Mesenchymal stem cell (in vitro differentiated cells and primary cell): ENCODE results near the gene NTSR1.

Source experiments
- DNase-seq: peaks from one replicate; pipeline ENCODE4 v3.0.0-alpha.2; 2013
- H2AFZ ChIP-seq: one replicate; pipeline ENCODE4 v1.6.1; 2013; ENCODE audit warnings: low read depth, mild to moderate bottlenecking, control low read depth, inconsistent platforms, low read length, moderate library complexity
- H2AK5ac ChIP-seq: 2 replicates; pipeline ENCODE4 v1.6.1; 2013; ENCODE audit warnings: low read length, moderate library complexity, mild to moderate bottlenecking, inconsistent platforms; ENCODE audit not compliant: severe bottlenecking
- H2BK120ac ChIP-seq: one replicate; pipeline ENCODE4 v1.6.1; 2013; ENCODE audit warnings: low read depth, mild to moderate bottlenecking, inconsistent platforms, low read length, moderate library complexity
- H2BK12ac ChIP-seq, 2 experiments: one replicate each; pipeline ENCODE4 v1.6.1; 2013; ENCODE audit warnings: inconsistent platforms in 2 of 2, low read length in 2 of 2, mild to moderate bottlenecking in 2 of 2, moderate library complexity in 2 of 2, control low read depth in 1 of 2
- H2BK15ac ChIP-seq: one replicate; pipeline ENCODE4 v1.6.1; 2013; ENCODE audit warnings: mild to moderate bottlenecking, low read depth, inconsistent platforms; ENCODE audit not compliant: poor library complexity, severe bottlenecking
- H2BK5ac ChIP-seq: 2 replicates; pipeline ENCODE4 v1.6.1; 2013; ENCODE audit warnings: low read depth, mild to moderate bottlenecking, low read length, control low read depth, inconsistent platforms; ENCODE audit not compliant: poor library complexity, severe bottlenecking
- H3K14ac ChIP-seq, 2 experiments: one replicate each; pipeline ENCODE4 v1.6.1; 2013; ENCODE audit warnings: inconsistent platforms in 2 of 2, low read length in 2 of 2, control low read depth in 1 of 2, mild to moderate bottlenecking in 1 of 2, moderate library complexity in 1 of 2
- H3K18ac ChIP-seq, 2 experiments: one replicate each; pipeline ENCODE4 v1.6.1; 2013; ENCODE audit warnings: inconsistent platforms in 2 of 2, low read length in 2 of 2, control low read depth in 1 of 2, low read depth in 1 of 2, mild to moderate bottlenecking in 1 of 2
- H3K23ac ChIP-seq, 2 experiments: one replicate each; pipeline ENCODE4 v1.6.1; 2013; ENCODE audit warnings: inconsistent platforms in 2 of 2, low read length in 2 of 2, mild to moderate bottlenecking in 2 of 2, moderate library complexity in 2 of 2, control low read depth in 1 of 2
- H3K27ac ChIP-seq: 2 replicates; pipeline ENCODE4 v1.5.1; 2013; ENCODE audit warnings: mild to moderate bottlenecking, moderate library complexity, low read length, control low read depth, inconsistent platforms; ENCODE audit not compliant: poor library complexity, severe bottlenecking
- H3K27me3 ChIP-seq, 2 experiments: 2 replicates each; pipeline versions ENCODE4 v1.6.1 to v1.7.0; 2013; ENCODE audit warnings: low read length in 2 of 2, mild to moderate bottlenecking in 2 of 2, moderate library complexity in 2 of 2, control low read depth in 1 of 2, inconsistent platforms in 1 of 2; ENCODE audit not compliant: control insufficient read depth in 1 of 2, insufficient read depth in 1 of 2
- H3K36me3 ChIP-seq, 2 experiments: 2 replicates each; pipeline versions ENCODE4 v1.6.1 to v1.7.0; 2013; ENCODE audit warnings: low read length in 2 of 2, control low read depth in 1 of 2, inconsistent platforms in 1 of 2, low read depth in 1 of 2, mild to moderate bottlenecking in 1 of 2; ENCODE audit not compliant: insufficient read depth in 2 of 2, control insufficient read depth in 1 of 2
- H3K4ac ChIP-seq, 2 experiments: one replicate each; pipeline ENCODE4 v1.6.1; 2013; ENCODE audit warnings: inconsistent platforms in 2 of 2, low read length in 2 of 2, mild to moderate bottlenecking in 2 of 2, moderate library complexity in 2 of 2, control low read depth in 1 of 2, low read depth in 1 of 2
- H3K4me1 ChIP-seq: 2 replicates; pipeline ENCODE4 v1.6.1; 2013; ENCODE audit warnings: low read depth, low read length, control low read depth; ENCODE audit not compliant: control insufficient read depth, insufficient read depth
- H3K4me2 ChIP-seq: 2 replicates; pipeline ENCODE4 v1.6.1; 2013; ENCODE audit warnings: low read length, mild to moderate bottlenecking, inconsistent platforms; ENCODE audit not compliant: poor library complexity, severe bottlenecking
- H3K4me3 ChIP-seq, 2 experiments: 2 replicates each; pipeline versions ENCODE4 v1.5.1 to v1.7.0; 2013; ENCODE audit warnings: low read length in 2 of 2, mild to moderate bottlenecking in 2 of 2, control low read depth in 1 of 2, low read depth in 1 of 2; ENCODE audit not compliant: insufficient read depth in 1 of 2
- H3K79me1 ChIP-seq: replicated peaks from 2 replicates; pipeline ENCODE4 v1.6.1; 2013; ENCODE audit warnings: mild to moderate bottlenecking, control low read depth, low read length, inconsistent platforms; ENCODE audit not compliant: poor library complexity, severe bottlenecking
- H3K9ac ChIP-seq: 2 replicates; pipeline ENCODE4 v1.7.0; 2013; ENCODE audit warnings: mild to moderate bottlenecking, low read length, moderate library complexity
- H3K9me3 ChIP-seq: 2 replicates; pipeline ENCODE4 v1.7.0; 2013; ENCODE audit warnings: mild to moderate bottlenecking, low read length; ENCODE audit not compliant: control insufficient read depth
- H4K8ac ChIP-seq: one replicate; pipeline ENCODE4 v1.6.1; 2013; ENCODE audit warnings: inconsistent platforms, mild to moderate bottlenecking, low read length, moderate library complexity
- H4K91ac ChIP-seq: one replicate; pipeline ENCODE4 v1.6.1; 2013; ENCODE audit warnings: mild to moderate bottlenecking, low read length, inconsistent platforms
- WGBS: methylation state at CpG from one replicate; pipeline ENCODE4 v1.1.7; 2013; ENCODE audit warnings: mixed read lengths; 5-methylcytosine and 5-hydroxymethylcytosine counted together

Gene NTSR1

DNA sequence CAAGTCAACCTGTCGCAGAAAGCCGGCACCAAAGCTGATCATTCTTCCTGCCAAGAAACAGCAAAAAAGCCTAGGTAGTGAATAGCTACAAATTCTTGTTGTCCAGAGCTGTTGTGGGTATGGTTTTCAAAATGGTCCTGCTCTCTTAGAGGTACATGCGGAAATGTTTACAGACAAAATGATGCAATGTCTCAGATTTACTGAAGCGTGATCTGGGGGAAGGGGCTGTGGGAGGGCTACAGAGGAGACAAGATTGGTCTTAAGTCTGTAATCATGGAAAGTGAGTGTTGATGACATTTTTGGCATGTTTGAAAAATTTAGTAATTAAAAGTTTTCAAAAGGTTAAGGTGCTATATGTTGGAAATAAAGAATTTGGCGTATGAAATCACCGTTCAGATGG, 6.2 kb downstream of the NTSR1 start:
- no peak overlapping the region for H3K4me3 ChIP-seq

DNA sequence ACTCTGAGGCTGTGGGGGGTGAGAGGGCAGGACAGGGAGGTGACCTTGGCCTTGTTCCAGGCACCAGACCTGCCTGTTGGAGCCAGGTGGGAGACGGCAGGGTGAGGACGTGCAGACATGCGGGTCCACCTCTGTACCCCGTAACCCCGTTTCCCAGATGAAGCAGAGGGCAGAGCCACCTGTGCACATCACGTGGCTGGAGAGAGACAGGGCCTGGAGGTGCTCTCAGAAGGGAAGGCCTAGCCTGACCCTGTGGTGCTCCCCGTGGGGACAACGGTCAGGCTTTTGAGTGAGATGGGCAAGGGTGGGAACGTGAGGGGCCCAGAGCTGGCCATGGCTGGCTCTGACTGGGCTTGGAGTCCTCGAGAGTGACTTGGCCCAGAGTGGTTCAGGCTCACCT, 6.6 kb downstream of the NTSR1 start:
- H3K4me2 ChIP-seq, result no peak overlapping the region
- H2BK5ac ChIP-seq, result no peak overlapping the region
- peaks cover 8% of the 10 kb centered on the region for H3K4me1 ChIP-seq
- no peak overlapping the region for H3K4me3 ChIP-seq
- WGBS, result 89% methylated on average over 10 of the region's 10 CpGs
- no peak overlapping the region for H3K4ac ChIP-seq
- no peaks in the 10 kb centered on the region for H3K36me3 ChIP-seq
- H2AFZ ChIP-seq, result no peak overlapping the region
- H3K79me1 ChIP-seq, result no peaks in the 10 kb centered on the region
- no peak overlapping the region for H4K8ac ChIP-seq
- no peak overlapping the region for H3K23ac ChIP-seq
- H3K9me3 ChIP-seq, result peaks cover 11% of the 10 kb centered on the region
- H3K14ac ChIP-seq, result no peak overlapping the region
- peaks cover 36 to 54% of the 10 kb centered on the region in 2 experiments for H3K27me3 ChIP-seq
- no peak overlapping the region for H3K18ac ChIP-seq
- H3K9ac ChIP-seq, result no peak overlapping the region
- H2BK12ac ChIP-seq, result no peak overlapping the region
- H2AK5ac ChIP-seq, result no peak overlapping the region
- no peak overlapping the region for H3K27ac ChIP-seq
- no peak for DNase-seq
- H4K91ac ChIP-seq, result no peak overlapping the region
- no peak overlapping the region for H2BK15ac ChIP-seq
- H2BK120ac ChIP-seq, result no peak overlapping the region

More for the DNA sequence above, 6.2 kb downstream of the NTSR1 start:
- Histone ChIP-seq H3K79me1 (no peaks in the 10 kb centered on the region), H3K18ac (no peak overlapping the region), H3K23ac (no peak overlapping the region), H3K9me3 (peaks cover 8% of the 10 kb centered on the region), H3K9ac (no peak overlapping the region), H2BK15ac (no peak overlapping the region), H3K27me3 (peaks cover 40 to 58% of the 10 kb centered on the region in 2 experiments), H2BK5ac (no peak overlapping the region), H3K4me2 (no peak overlapping the region), H4K91ac (no peak overlapping the region), H3K4me1 (peaks cover 8% of the 10 kb centered on the region), H4K8ac (no peak overlapping the region), H3K4ac (no peak overlapping the region), H2AK5ac (no peak overlapping the region), H2AFZ (no peak overlapping the region), H3K36me3 (peaks cover 0 to under 1% of the 10 kb centered on the region in 2 experiments), H2BK12ac (no peak overlapping the region), H3K14ac (no peak overlapping the region), H3K27ac (no peak overlapping the region), H2BK120ac (no peak overlapping the region)
- WGBS, result 94% methylated on average over 6 of the region's 6 CpGs
- no peak for DNase-seq

DNA sequence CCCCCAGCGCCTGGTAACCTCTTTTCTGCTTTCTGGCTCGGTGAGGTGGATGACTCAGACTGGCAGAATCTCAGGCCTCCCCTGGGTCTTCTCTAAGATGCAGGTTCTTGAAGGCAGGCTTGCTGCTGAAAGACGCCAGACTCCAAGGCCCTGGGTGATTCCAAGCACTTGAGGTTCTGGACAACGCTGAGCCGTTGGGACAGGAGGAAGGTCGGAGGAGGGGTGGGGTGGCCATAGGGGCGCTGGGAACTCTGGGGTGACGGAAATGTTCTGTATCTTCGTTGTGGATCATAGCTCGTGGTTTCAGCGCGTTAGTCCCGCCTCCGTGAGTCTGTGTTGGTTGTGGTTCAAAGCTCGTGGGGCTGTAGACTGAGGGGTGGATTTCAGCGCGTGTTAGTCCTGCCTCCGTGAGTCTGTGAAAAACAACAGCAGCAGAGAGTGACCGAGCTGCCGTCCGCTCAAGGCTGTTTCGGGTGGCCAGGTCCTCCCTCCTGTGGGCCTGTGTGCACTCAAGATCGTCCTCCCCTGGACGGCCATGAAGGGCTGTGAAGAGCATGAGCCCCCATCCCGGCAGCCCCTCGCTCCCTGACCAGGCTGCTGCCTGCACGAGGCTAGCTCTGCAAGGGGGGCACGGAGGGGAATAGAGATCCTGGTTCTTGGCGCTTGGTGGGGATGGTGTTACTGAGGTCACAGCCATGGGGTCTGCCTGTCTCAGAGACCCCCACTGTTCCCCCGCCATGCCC, 7.7 kb downstream of the NTSR1 start:
- Histone ChIP-seq H3K4me1 (peaks cover 6% of the 10 kb centered on the region), H2AK5ac (no peak overlapping the region), H3K18ac (no peak overlapping the region), H3K14ac (no peak overlapping the region), H3K27ac (no peak overlapping the region), H3K4ac (no peak overlapping the region), H2AFZ (no peak overlapping the region), H2BK12ac (no peak overlapping the region), H2BK5ac (no peak overlapping the region), H2BK15ac (no peak overlapping the region), H3K36me3 (no peaks in the 10 kb centered on the region), H3K4me2 (no peak overlapping the region), H2BK120ac (no peak overlapping the region), H3K23ac (no peak overlapping the region), H3K79me1 (no peaks in the 10 kb centered on the region), H3K9ac (no peak overlapping the region), H3K27me3 (peaks cover 25 to 43% of the 10 kb centered on the region in 2 experiments), H3K4me3 (no peak overlapping the region), H3K9me3 (peaks cover 20% of the 10 kb centered on the region), H4K8ac (no peak overlapping the region), H4K91ac (no peak overlapping the region)
- WGBS, result 81% methylated on average over 30 of the region's 30 CpGs
- DNase-seq, result no peak

DNA sequence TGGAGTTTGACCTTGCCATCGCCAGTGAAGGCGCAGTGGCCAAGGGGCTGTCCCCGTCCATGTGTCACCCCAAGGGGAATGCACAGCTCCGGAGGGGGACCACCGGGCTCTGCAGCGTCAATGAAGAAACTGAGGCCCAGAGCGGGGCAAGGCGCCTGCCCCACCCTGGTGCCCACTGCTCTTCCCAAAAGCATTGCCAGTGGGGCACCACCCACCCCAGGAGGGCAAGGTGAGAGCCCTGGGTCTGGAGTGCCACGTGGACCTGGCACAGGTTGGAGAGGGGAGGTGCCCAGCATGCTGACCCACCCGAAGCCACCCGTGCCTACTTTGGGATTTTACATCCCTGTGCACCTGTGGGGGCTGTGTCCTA, 8.3 kb downstream of the NTSR1 start:
- H3K18ac ChIP-seq, result no peak overlapping the region
- no peak overlapping the region for H3K4me2 ChIP-seq
- WGBS, result 95% methylated on average over 11 of the region's 11 CpGs
- no peak overlapping the region for H3K4me3 ChIP-seq
- H2AFZ ChIP-seq, result no peak overlapping the region
- no peak overlapping the region for H2BK120ac ChIP-seq
- H3K4me1 ChIP-seq, result peaks cover 6% of the 10 kb centered on the region
- no peak overlapping the region for H4K8ac ChIP-seq
- peaks cover 26 to 39% of the 10 kb centered on the region in 2 experiments for H3K27me3 ChIP-seq
- H2BK12ac ChIP-seq, result no peak overlapping the region
- H2AK5ac ChIP-seq, result no peak overlapping the region
- H2BK5ac ChIP-seq, result no peak overlapping the region
- H3K36me3 ChIP-seq, result no peaks in the 10 kb centered on the region
- no peak overlapping the region for H3K23ac ChIP-seq
- H3K9ac ChIP-seq, result no peak overlapping the region
- H3K27ac ChIP-seq, result no peak overlapping the region
- no peak overlapping the region for H3K4ac ChIP-seq
- no peak overlapping the region for H4K91ac ChIP-seq
- H3K79me1 ChIP-seq, result no peaks in the 10 kb centered on the region
- H3K9me3 ChIP-seq, result peaks cover 20% of the 10 kb centered on the region
- no peak overlapping the region for H3K14ac ChIP-seq
- DNase-seq, result no peak
- no peak overlapping the region for H2BK15ac ChIP-seq
